ENCODE measurements around the gene NEUROD6. TPM values are rescaled to one million over a fixed set of nuclear protein-coding genes. Genes with fewer than 3 reads are reported as not detected.

The NEUROD6 gene
- polyA plus RNA-seq, 1 donor from 2014 or later, result not detected

DNA sequence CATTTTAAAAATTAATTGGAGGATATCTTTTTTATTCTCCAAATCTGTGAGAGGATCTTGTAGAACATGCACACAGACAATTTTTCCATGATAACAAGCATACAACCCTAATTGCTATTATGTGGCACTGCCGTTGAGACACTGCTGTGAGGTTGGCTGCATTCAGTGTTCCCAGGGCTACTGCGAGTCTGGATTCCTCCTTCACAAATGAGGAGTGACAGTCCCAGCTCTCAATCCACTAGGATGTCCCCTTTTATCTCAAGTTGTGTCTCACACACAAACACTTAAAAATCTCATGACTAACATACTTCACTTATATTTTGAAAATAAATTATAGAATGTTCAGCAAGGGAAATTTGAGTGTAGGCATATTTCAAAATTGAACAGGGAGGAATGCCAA lies 14.1 kb downstream of the NEUROD6 start:
- no peaks in the 10 kb centered on the region for H3F3A ChIP-seq (ENCODE audit: insufficient read depth, low read length, poor library complexity, severe bottlenecking)
- H3K4me2 ChIP-seq (ENCODE audit: low read length), result no peak overlapping the region
- H3K27ac ChIP-seq (ENCODE audit: low read length), result no peak overlapping the region
- no peaks in the 10 kb centered on the region for H3K9me3 ChIP-seq (ENCODE audit: low read length)
- H3K79me2 ChIP-seq (replicated peaks; ENCODE audit: insufficient read depth, low read length), result no peaks in the 10 kb centered on the region
- no peak overlapping the region for H3K4me3 ChIP-seq (ENCODE audit: low read length)
- no peaks in the 10 kb centered on the region for H3K9me2 ChIP-seq (ENCODE audit: insufficient read depth, low read length)
- H3K36me3 ChIP-seq (ENCODE audit: insufficient read depth, low read length), result no peaks in the 10 kb centered on the region
- no peaks in the 10 kb centered on the region for H3K27me3 ChIP-seq (ENCODE audit: insufficient read depth, low read depth, low read length)
- no peaks in the 10 kb centered on the region for H4K20me1 ChIP-seq (ENCODE audit: insufficient read depth)
- no peak overlapping the region for H3K9ac ChIP-seq (ENCODE audit: low read length)
- no peak for TF ChIP-seq POLR2AphosphoS5 (IDR thresholded peaks at IDR 0.05)
- TF ChIP-seq SMC3 (conservative IDR thresholded peaks at IDR 0.05; ENCODE audit: poor library complexity), result no peak
- no peak for TF ChIP-seq EZH2 (IDR thresholded peaks at IDR 0.05; ENCODE audit: borderline replicate concordance, insufficient read depth, low read length, poor library complexity, severe bottlenecking)
- TF ChIP-seq, protein P1, sequence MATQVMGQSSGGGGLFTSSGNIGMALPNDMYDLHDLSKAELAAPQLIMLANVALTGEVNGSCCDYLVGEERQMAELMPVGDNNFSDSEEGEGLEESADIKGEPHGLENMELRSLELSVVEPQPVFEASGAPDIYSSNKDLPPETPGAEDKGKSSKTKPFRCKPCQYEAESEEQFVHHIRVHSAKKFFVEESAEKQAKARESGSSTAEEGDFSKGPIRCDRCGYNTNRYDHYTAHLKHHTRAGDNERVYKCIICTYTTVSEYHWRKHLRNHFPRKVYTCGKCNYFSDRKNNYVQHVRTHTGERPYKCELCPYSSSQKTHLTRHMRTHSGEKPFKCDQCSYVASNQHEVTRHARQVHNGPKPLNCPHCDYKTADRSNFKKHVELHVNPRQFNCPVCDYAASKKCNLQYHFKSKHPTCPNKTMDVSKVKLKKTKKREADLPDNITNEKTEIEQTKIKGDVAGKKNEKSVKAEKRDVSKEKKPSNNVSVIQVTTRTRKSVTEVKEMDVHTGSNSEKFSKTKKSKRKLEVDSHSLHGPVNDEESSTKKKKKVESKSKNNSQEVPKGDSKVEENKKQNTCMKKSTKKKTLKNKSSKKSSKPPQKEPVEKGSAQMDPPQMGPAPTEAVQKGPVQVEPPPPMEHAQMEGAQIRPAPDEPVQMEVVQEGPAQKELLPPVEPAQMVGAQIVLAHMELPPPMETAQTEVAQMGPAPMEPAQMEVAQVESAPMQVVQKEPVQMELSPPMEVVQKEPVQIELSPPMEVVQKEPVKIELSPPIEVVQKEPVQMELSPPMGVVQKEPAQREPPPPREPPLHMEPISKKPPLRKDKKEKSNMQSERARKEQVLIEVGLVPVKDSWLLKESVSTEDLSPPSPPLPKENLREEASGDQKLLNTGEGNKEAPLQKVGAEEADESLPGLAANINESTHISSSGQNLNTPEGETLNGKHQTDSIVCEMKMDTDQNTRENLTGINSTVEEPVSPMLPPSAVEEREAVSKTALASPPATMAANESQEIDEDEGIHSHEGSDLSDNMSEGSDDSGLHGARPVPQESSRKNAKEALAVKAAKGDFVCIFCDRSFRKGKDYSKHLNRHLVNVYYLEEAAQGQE (IDR thresholded peaks at IDR 0.05; ENCODE audit: borderline replicate concordance), result no peak
- TF ChIP-seq EP300 (conservative IDR thresholded peaks at IDR 0.05; ENCODE audit: poor library complexity, severe bottlenecking), result no peak
- no peak for TF ChIP-seq RAD21 (conservative IDR thresholded peaks at IDR 0.05)
- TF ChIP-seq, protein P2, sequence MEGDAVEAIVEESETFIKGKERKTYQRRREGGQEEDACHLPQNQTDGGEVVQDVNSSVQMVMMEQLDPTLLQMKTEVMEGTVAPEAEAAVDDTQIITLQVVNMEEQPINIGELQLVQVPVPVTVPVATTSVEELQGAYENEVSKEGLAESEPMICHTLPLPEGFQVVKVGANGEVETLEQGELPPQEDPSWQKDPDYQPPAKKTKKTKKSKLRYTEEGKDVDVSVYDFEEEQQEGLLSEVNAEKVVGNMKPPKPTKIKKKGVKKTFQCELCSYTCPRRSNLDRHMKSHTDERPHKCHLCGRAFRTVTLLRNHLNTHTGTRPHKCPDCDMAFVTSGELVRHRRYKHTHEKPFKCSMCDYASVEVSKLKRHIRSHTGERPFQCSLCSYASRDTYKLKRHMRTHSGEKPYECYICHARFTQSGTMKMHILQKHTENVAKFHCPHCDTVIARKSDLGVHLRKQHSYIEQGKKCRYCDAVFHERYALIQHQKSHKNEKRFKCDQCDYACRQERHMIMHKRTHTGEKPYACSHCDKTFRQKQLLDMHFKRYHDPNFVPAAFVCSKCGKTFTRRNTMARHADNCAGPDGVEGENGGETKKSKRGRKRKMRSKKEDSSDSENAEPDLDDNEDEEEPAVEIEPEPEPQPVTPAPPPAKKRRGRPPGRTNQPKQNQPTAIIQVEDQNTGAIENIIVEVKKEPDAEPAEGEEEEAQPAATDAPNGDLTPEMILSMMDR (IDR thresholded peaks at IDR 0.05; ENCODE audit: poor library complexity, severe bottlenecking), result no peak
- no peak for TF ChIP-seq TAF1 (IDR thresholded peaks at IDR 0.05; ENCODE audit: low read depth)
- no peak for TF ChIP-seq MXI1 (conservative IDR thresholded peaks at IDR 0.05; ENCODE audit: poor library complexity, severe bottlenecking)
- H2AFZ ChIP-seq (ENCODE audit: low read depth, low read length), result no peak overlapping the region

DNA sequence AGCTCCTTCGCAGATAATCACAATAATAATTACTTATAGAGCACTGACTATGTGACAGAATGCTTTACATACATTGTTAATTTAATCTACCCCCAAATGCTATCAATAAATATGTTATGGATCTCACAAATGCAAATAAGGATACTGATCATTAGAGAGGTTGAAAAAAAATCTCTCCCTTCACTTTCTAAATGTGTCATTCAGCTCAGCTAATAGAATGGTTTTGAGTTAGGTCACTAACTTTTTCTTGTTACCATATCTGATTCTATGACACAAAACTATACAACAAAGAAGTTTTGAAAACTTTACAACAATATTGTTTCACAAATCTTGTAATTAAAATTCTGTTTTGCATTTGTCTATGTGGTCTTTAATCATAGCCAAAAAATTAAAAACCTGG lies 17.4 kb downstream of the NEUROD6 start:
- Histone ChIP-seq H3K79me2 (replicated peaks; ENCODE audit: insufficient read depth, low read length) (no peaks in the 10 kb centered on the region), H3K9me2 (ENCODE audit: insufficient read depth, low read length) (no peaks in the 10 kb centered on the region), H4K20me1 (ENCODE audit: insufficient read depth) (no peaks in the 10 kb centered on the region), H3K9me3 (ENCODE audit: low read length) (no peaks in the 10 kb centered on the region), H3K36me3 (ENCODE audit: insufficient read depth, low read length) (no peaks in the 10 kb centered on the region), H3K4me2 (ENCODE audit: low read length) (no peak overlapping the region), H3K27me3 (ENCODE audit: insufficient read depth, low read depth, low read length) (no peaks in the 10 kb centered on the region), H2AFZ (ENCODE audit: low read depth, low read length) (no peak overlapping the region), H3K9ac (ENCODE audit: low read length) (no peak overlapping the region), H3K27ac (ENCODE audit: low read length) (no peak overlapping the region), H3K4me3 (ENCODE audit: low read length) (no peak overlapping the region), H3F3A (ENCODE audit: insufficient read depth, low read length, poor library complexity, severe bottlenecking) (no peaks in the 10 kb centered on the region)
- TF ChIP-seq TAF1 (IDR thresholded peaks at IDR 0.05; ENCODE audit: low read depth) (no peak), MXI1 (conservative IDR thresholded peaks at IDR 0.05; ENCODE audit: poor library complexity, severe bottlenecking) (no peak), EP300 (conservative IDR thresholded peaks at IDR 0.05; ENCODE audit: poor library complexity, severe bottlenecking) (no peak), POLR2AphosphoS5 (IDR thresholded peaks at IDR 0.05) (no peak), EZH2 (IDR thresholded peaks at IDR 0.05; ENCODE audit: borderline replicate concordance, insufficient read depth, low read length, poor library complexity, severe bottlenecking) (no peak), SMC3 (conservative IDR thresholded peaks at IDR 0.05; ENCODE audit: poor library complexity) (no peak), RAD21 (conservative IDR thresholded peaks at IDR 0.05) (no peak)
- TF ChIP-seq, protein P2 (IDR thresholded peaks at IDR 0.05; ENCODE audit: poor library complexity, severe bottlenecking), result no peak
- TF ChIP-seq, protein P1 (IDR thresholded peaks at IDR 0.05; ENCODE audit: borderline replicate concordance), result no peak
